ENCODE data around the gene RAB9B. TPM values are rescaled to one million over a fixed set of nuclear protein-coding genes. Genes with fewer than 3 reads are reported as not detected.
A peak's percentile ranks its signal among the peaks of the same experiment; 100 is the strongest.

Gene RAB9B
- total and polyA plus RNA-seq, 4 experiments from 2014 or later = 0.15 to 0.26 (median 0.23) TPM

- Mint-ChIP-seq H3K4me1 (no peaks in the 10 kb centered on the region), H3K4me3 (no peak overlapping the region), H3K9me3 (no peaks in the 10 kb centered on the region), H3K36me3 (no peaks in the 10 kb centered on the region), H3K27me3 (peaks cover 1 to 8% of the 10 kb centered on the region in 2 donors), H3K27ac (no peak overlapping the region)
- no peak for DNase-seq
- intact Hi-C loops (cut with micrococcal nuclease) = no loop called here
- H3K36me3 ChIP-seq (ENCODE audit: insufficient read depth, low read length) = no peaks in the 10 kb centered on the region
- no peak overlapping the region for H3K4me3 ChIP-seq (ENCODE audit: low read length in 2 of 2)
- no peak overlapping the region for H3K27ac ChIP-seq (ENCODE audit: low read depth, low read length)
- POLR2A ChIA-PET (ENCODE audit: partially characterized antibody) = interaction anchor here (0.7 kb wide), 1 partner anchor 98 kb away, joined by 3 read pairs; no protein-coding TSS in a partner anchor
- H3K4me1 ChIP-seq (ENCODE audit: insufficient read depth, low read length) = no peaks in the 10 kb centered on the region
- no peaks in the 10 kb centered on the region for H3K27me3 ChIP-seq (ENCODE audit: insufficient read depth, low read length)
- no peaks in the 10 kb centered on the region for H3K9me3 ChIP-seq (ENCODE audit: control insufficient read depth in 1 of 2, low read length in 2 of 2)
- CTCF ChIA-PET (ENCODE audit: partially characterized antibody) = no interaction called here
Measured at GRCh38 chrX:103781706-103782105, 50.4 kb downstream of the RAB9B start.

- no peak overlapping the region for H3K4me3 ChIP-seq (ENCODE audit: low read length in 2 of 2)
- Mint-ChIP-seq H3K27me3 (peaks cover 1 to 8% of the 10 kb centered on the region in 2 donors), H3K4me3 (no peak overlapping the region), H3K36me3 (no peaks in the 10 kb centered on the region), H3K27ac (no peak overlapping the region), H3K4me1 (no peaks in the 10 kb centered on the region), H3K9me3 (no peaks in the 10 kb centered on the region)
- DNase-seq = no peak
- H3K27me3 ChIP-seq (ENCODE audit: insufficient read depth, low read length) = no peaks in the 10 kb centered on the region
- ChIA-PET POLR2A (ENCODE audit: partially characterized antibody) (no interaction called here), CTCF (ENCODE audit: partially characterized antibody) (no interaction called here)
- no peaks in the 10 kb centered on the region for H3K4me1 ChIP-seq (ENCODE audit: insufficient read depth, low read length)
- intact Hi-C loops (cut with micrococcal nuclease) = no loop called here
- no peaks in the 10 kb centered on the region for H3K9me3 ChIP-seq (ENCODE audit: control insufficient read depth in 1 of 2, low read length in 2 of 2)
- no peaks in the 10 kb centered on the region for H3K36me3 ChIP-seq (ENCODE audit: insufficient read depth, low read length)
- H3K27ac ChIP-seq (ENCODE audit: low read depth, low read length) = no peak overlapping the region
Measured at GRCh38 chrX:103781062-103781402, 51.0 kb downstream of the RAB9B start.

- Mint-ChIP-seq H3K27me3 (peaks cover 3 to 8% of the 10 kb centered on the region in 2 donors), H3K36me3 (no peaks in the 10 kb centered on the region), H3K27ac (no peak overlapping the region), H3K4me3 (no peak overlapping the region), H3K4me1 (no peaks in the 10 kb centered on the region), H3K9me3 (no peaks in the 10 kb centered on the region)
- no peaks in the 10 kb centered on the region for H3K36me3 ChIP-seq (ENCODE audit: insufficient read depth, low read length)
- POLR2A ChIA-PET (ENCODE audit: partially characterized antibody) = no interaction called here
- H3K27me3 ChIP-seq (ENCODE audit: insufficient read depth, low read length) = no peaks in the 10 kb centered on the region
- no peaks in the 10 kb centered on the region for H3K9me3 ChIP-seq (ENCODE audit: control insufficient read depth in 1 of 2, low read length in 2 of 2)
- intact Hi-C loops (cut with micrococcal nuclease) = no loop called here
- H3K27ac ChIP-seq (ENCODE audit: low read depth, low read length) = no peak overlapping the region
- no peak overlapping the region for H3K4me3 ChIP-seq (ENCODE audit: low read length in 2 of 2)
- no peaks in the 10 kb centered on the region for H3K4me1 ChIP-seq (ENCODE audit: insufficient read depth, low read length)
- CTCF ChIA-PET (ENCODE audit: partially characterized antibody) = no interaction called here
- DNase-seq = no peak
Measured at GRCh38 chrX:103780336-103781061, 51.6 kb downstream of the RAB9B start.

- no peaks in the 10 kb centered on the region for H3K9me3 ChIP-seq (ENCODE audit: control insufficient read depth in 1 of 2, low read length in 2 of 2)
Measured at GRCh38 chrX:103779141-103779789, 52.8 kb downstream of the RAB9B start.

GRCh38 chrX:103776546-103776945 lies 55.5 kb downstream of the RAB9B start, which contains the start of gene PLP1:
Gene PLP1, plus strand, starts transcription at chrX:103776840. Its CDS starts 156 bp downstream, at chrX:103776996.
- H3K27ac Mint-ChIP-seq = no peak within 1 kb of the TSS
- POLR2A ChIA-PET (ENCODE audit: partially characterized antibody) = no interaction called here
- peaks cover 7 to 8% of the 10 kb centered on the region in 2 donors for H3K27me3 Mint-ChIP-seq
- Histone ChIP-seq H3K4me3 (ENCODE audit: low read length in 2 of 2) (no peak within 1 kb of the TSS), H3K9me3 (ENCODE audit: control insufficient read depth in 1 of 2, low read length in 2 of 2) (no peaks in the 10 kb centered on the region), H3K27me3 (ENCODE audit: insufficient read depth, low read length) (no peaks in the 10 kb centered on the region), H3K27ac (ENCODE audit: low read depth, low read length) (no peak within 1 kb of the TSS), H3K4me1 (ENCODE audit: insufficient read depth, low read length) (no peaks in the 10 kb centered on the region), H3K36me3 (ENCODE audit: insufficient read depth, low read length) (no peaks in the 10 kb centered on the region)
- H3K4me3 Mint-ChIP-seq = no peak within 1 kb of the TSS
- CTCF ChIA-PET (ENCODE audit: partially characterized antibody) = no interaction called here
- no peaks in the 10 kb centered on the region for H3K9me3 Mint-ChIP-seq
- H3K36me3 Mint-ChIP-seq = no peaks in the 10 kb centered on the region
- H3K4me1 Mint-ChIP-seq = no peaks in the 10 kb centered on the region
- no peak for DNase-seq
- intact Hi-C loops (cut with micrococcal nuclease) = no loop called here

More at GRCh38 chrX:103779141-103779789, 52.8 kb downstream of the RAB9B start:
- no peak overlapping the region for H3K4me3 Mint-ChIP-seq
- H3K9me3 Mint-ChIP-seq = no peaks in the 10 kb centered on the region
- no peak for DNase-seq
- no peaks in the 10 kb centered on the region for H3K36me3 ChIP-seq (ENCODE audit: insufficient read depth, low read length)
- H3K27ac Mint-ChIP-seq = peak overlapping the region in 1 of 7 donors; percentile 22
- H3K4me3 ChIP-seq (ENCODE audit: low read length in 2 of 2) = no peak overlapping the region
- no peaks in the 10 kb centered on the region for H3K4me1 ChIP-seq (ENCODE audit: insufficient read depth, low read length)
- no peaks in the 10 kb centered on the region for H3K27me3 ChIP-seq (ENCODE audit: insufficient read depth, low read length)
- no peaks in the 10 kb centered on the region for H3K4me1 Mint-ChIP-seq
- CTCF ChIA-PET (ENCODE audit: partially characterized antibody) = no interaction called here
- no peaks in the 10 kb centered on the region for H3K36me3 Mint-ChIP-seq
- POLR2A ChIA-PET (ENCODE audit: partially characterized antibody) = no interaction called here
- intact Hi-C loops (cut with micrococcal nuclease) = no loop called here
- H3K27ac ChIP-seq (ENCODE audit: low read depth, low read length) = no peak overlapping the region
- H3K27me3 Mint-ChIP-seq = peaks cover 7 to 8% of the 10 kb centered on the region in 2 donors

- no peak for DNase-seq
- H3K27ac Mint-ChIP-seq = peak overlapping the region in 1 of 7 donors; percentile 32
Measured at GRCh38 chrX:103774070-103774642, 57.9 kb downstream of the RAB9B start.

GRCh38 chrX:103773445-103773844 lies 58.6 kb downstream of the RAB9B start:
- ChIA-PET POLR2A (ENCODE audit: partially characterized antibody) (no interaction called here), CTCF (ENCODE audit: partially characterized antibody) (no interaction called here)
- DNase-seq = no peak
- Histone ChIP-seq H3K4me1 (ENCODE audit: insufficient read depth, low read length) (no peaks in the 10 kb centered on the region), H3K27ac (ENCODE audit: low read depth, low read length) (no peak overlapping the region), H3K27me3 (ENCODE audit: insufficient read depth, low read length) (no peaks in the 10 kb centered on the region), H3K9me3 (ENCODE audit: control insufficient read depth in 1 of 2, low read length in 2 of 2) (no peaks in the 10 kb centered on the region), H3K36me3 (ENCODE audit: insufficient read depth, low read length) (no peaks in the 10 kb centered on the region), H3K4me3 (ENCODE audit: low read length in 2 of 2) (no peak overlapping the region)
- Mint-ChIP-seq H3K4me3 (no peak overlapping the region), H3K27me3 (peaks cover 6 to 7% of the 10 kb centered on the region in 2 donors), H3K36me3 (no peaks in the 10 kb centered on the region), H3K4me1 (no peaks in the 10 kb centered on the region), H3K9me3 (no peaks in the 10 kb centered on the region), H3K27ac (no peak overlapping the region)
- intact Hi-C loops (cut with micrococcal nuclease) = no loop called here

More at GRCh38 chrX:103774070-103774642, 57.9 kb downstream of the RAB9B start:
- intact Hi-C loops (cut with micrococcal nuclease) = no loop called here
- Histone ChIP-seq H3K4me1 (ENCODE audit: insufficient read depth, low read length) (no peaks in the 10 kb centered on the region), H3K4me3 (ENCODE audit: low read length in 2 of 2) (no peak overlapping the region), H3K36me3 (ENCODE audit: insufficient read depth, low read length) (no peaks in the 10 kb centered on the region), H3K27ac (ENCODE audit: low read depth, low read length) (no peak overlapping the region), H3K9me3 (ENCODE audit: control insufficient read depth in 1 of 2, low read length in 2 of 2) (no peaks in the 10 kb centered on the region), H3K27me3 (ENCODE audit: insufficient read depth, low read length) (no peaks in the 10 kb centered on the region)
- no peaks in the 10 kb centered on the region for H3K4me1 Mint-ChIP-seq
- H3K4me3 Mint-ChIP-seq = no peak overlapping the region
- ChIA-PET CTCF (ENCODE audit: partially characterized antibody) (no interaction called here), POLR2A (ENCODE audit: partially characterized antibody) (no interaction called here)
- peaks cover 7 to 9% of the 10 kb centered on the region in 2 donors for H3K27me3 Mint-ChIP-seq
- H3K36me3 Mint-ChIP-seq = no peaks in the 10 kb centered on the region
- no peaks in the 10 kb centered on the region for H3K9me3 Mint-ChIP-seq

Measured in CD4-positive, alpha-beta memory T cell (primary cell).